Endothelial cell of umbilical vein (primary cell): ENCODE data around the gene PRRT1B.

ENCODE experiments used
- CTCF ChIP-seq, 2 donors: IDR thresholded peaks; 1 replicate in 1 of 2; 2 replicates in 1 of 2; pipeline ENCODE4 v1.5.1; 2011; ENCODE audit warnings: low read length in 2 of 2, mild to moderate bottlenecking in 2 of 2, moderate library complexity in 2 of 2, control low read depth in 1 of 2, inconsistent platforms in 1 of 2, low read depth in 1 of 2; ENCODE audit not compliant: insufficient read depth in 1 of 2; ENCODE audit errors: extremely low read depth in 1 of 2
- EZH2 ChIP-seq: IDR thresholded peaks from 2 replicates; pipeline ENCODE4 v1.6.1; 2012; ENCODE audit warnings: borderline replicate concordance, low read depth, mild to moderate bottlenecking, moderate library complexity, low read length, inconsistent platforms; ENCODE audit not compliant: severe bottlenecking
- FOS ChIP-seq: IDR thresholded peaks from 2 replicates; pipeline ENCODE4 v1.6.1; 2011; ENCODE audit warnings: mild to moderate bottlenecking, low read length, moderate library complexity, borderline replicate concordance; ENCODE audit not compliant: insufficient read depth
- JUN ChIP-seq: IDR thresholded peaks from 2 replicates; pipeline ENCODE4 v1.6.1; 2011; ENCODE audit warnings: borderline replicate concordance, low read depth; ENCODE audit not compliant: insufficient read length, insufficient read depth
- POLR2A ChIP-seq: IDR thresholded peaks from 2 replicates; pipeline ENCODE4 v1.6.1; 2012; ENCODE audit warnings: low read depth, mild to moderate bottlenecking, control low read depth, low read length
- POLR2AphosphoS5 ChIP-seq: IDR thresholded peaks from 2 replicates; pipeline ENCODE4 v1.6.1; 2012; ENCODE audit warnings: low read depth, mild to moderate bottlenecking, control low read depth, low read length, moderate library complexity; ENCODE audit not compliant: insufficient read depth
- TF ChIP-seq, protein P1 (sequence below): IDR thresholded peaks from 2 replicates; pipeline ENCODE4 v1.6.1; 2011; ENCODE audit not compliant: insufficient read depth, insufficient read length

GRCh38 chr9:131582466-131583336 lies 37.4 kb downstream of the PRRT1B start:
- TF ChIP-seq CTCF (IDR thresholded peaks at IDR 0.05; ENCODE audit: extremely low read depth in 1 of 2, insufficient read depth in 1 of 2, low read depth in 1 of 2, low read length in 2 of 2) (no peak), EZH2 (no peak), POLR2A (no peak), POLR2AphosphoS5 (no peak), FOS (no peak), JUN (no peak)
- TF ChIP-seq, protein P1, sequence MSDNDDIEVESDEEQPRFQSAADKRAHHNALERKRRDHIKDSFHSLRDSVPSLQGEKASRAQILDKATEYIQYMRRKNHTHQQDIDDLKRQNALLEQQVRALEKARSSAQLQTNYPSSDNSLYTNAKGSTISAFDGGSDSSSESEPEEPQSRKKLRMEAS, result no peak
